DND-41 (cell line): ENCODE results near the gene CFAP100.

ENCODE experiments used
- EZH2 ChIP-seq: IDR thresholded peaks from 3 replicates; pipeline ENCODE4 v1.6.1; 2012; ENCODE audit warnings: borderline replicate concordance, low read depth, mild to moderate bottlenecking, moderate library complexity, low read length, inconsistent platforms; ENCODE audit not compliant: severe bottlenecking
- TF ChIP-seq, protein P1 (sequence below): IDR thresholded peaks from 2 replicates; pipeline ENCODE4 v1.5.1; 2012; ENCODE audit warnings: borderline replicate concordance, low read length, moderate library complexity, mild to moderate bottlenecking; ENCODE audit not compliant: poor library complexity, severe bottlenecking; ENCODE audit errors: extremely low read depth

GRCh38 chr3:126357295-126358037 is 37.2 kb upstream of the CFAP100 start, which contains the start of gene KLF15:
- TF ChIP-seq, protein P1, sequence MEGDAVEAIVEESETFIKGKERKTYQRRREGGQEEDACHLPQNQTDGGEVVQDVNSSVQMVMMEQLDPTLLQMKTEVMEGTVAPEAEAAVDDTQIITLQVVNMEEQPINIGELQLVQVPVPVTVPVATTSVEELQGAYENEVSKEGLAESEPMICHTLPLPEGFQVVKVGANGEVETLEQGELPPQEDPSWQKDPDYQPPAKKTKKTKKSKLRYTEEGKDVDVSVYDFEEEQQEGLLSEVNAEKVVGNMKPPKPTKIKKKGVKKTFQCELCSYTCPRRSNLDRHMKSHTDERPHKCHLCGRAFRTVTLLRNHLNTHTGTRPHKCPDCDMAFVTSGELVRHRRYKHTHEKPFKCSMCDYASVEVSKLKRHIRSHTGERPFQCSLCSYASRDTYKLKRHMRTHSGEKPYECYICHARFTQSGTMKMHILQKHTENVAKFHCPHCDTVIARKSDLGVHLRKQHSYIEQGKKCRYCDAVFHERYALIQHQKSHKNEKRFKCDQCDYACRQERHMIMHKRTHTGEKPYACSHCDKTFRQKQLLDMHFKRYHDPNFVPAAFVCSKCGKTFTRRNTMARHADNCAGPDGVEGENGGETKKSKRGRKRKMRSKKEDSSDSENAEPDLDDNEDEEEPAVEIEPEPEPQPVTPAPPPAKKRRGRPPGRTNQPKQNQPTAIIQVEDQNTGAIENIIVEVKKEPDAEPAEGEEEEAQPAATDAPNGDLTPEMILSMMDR: no peak
- TF ChIP-seq EZH2: no peak
